Cerebellar cortex (tissue), 1 donor: Measurements from ENCODE around the gene TUBB6.

Experiments
- DNase-seq: peaks from one replicate; pipeline ENCODE4 v3.0.0-alpha.2; 2015; ENCODE audit warnings: low spot score

TUBB6 gene

GRCh38 chr18:12307701-12308385 is at the start of gene TUBB6:
Gene TUBB6 (plus strand): TSS chr18:12308241. CDS start chr18:12308293, 52 bp downstream.
- DNase-seq, result peak; percentile 33

DNA sequence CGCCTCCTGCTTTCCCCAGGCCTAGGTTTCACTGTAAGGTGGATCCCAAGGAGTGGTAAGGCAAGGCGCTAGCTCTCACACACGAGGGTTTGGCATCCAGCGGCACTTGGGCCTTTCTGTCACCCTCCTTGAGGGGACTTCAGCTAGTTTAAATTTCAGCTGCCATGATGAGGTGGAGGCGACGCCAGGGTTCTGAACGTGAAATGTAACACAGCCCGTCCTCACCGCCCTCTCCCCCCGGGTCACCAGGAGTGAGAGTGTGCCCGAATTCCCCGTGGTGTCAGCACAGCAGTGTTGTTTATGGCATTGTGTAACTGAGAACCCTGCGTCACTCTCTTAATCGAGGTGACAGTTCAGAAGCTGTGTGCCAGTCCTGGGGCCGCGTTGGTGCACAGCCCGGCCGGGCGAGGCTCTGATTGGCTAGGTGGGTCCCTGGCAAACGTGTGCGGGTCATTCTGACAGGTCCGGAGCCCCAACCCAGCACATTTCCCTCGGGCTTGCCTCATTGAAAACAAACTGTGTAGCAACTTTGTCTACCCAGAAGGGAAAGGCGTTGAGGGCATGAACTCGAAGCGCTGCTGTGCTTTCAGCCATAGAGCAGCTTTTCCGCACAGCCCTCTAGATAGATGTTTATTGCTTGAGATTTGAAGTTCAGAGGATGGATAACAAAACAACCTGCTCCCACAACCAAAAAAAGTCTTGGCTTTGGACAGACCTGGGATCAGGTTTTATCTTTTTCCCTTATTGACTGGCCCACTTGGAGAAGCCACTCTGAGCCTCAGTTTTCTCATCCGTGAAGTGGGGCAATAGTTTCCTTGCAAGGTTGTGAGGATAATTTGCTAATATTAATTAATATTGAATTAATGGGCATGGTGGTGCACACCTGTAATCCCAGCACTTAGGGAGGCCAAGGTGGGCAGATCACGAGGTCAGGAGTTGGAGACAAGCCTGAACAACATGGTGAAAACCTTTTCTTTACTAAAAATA is 49.0 kb upstream of the TUBB6 start:
- no peak for DNase-seq

- DNase-seq, result no peak
These were observed 45.3 kb upstream of the TUBB6 start for GRCh38 chr18:12262748-12263147.

- no peak for DNase-seq
These were observed 43.2 kb upstream of the TUBB6 start for GRCh38 chr18:12264864-12265263.

- peak; percentile 59 for DNase-seq
These were observed 36.4 kb upstream of the TUBB6 start for GRCh38 chr18:12271376-12272235.

GRCh38 chr18:12274793-12275192 is 33.2 kb upstream of the TUBB6 start:
- no peak for DNase-seq

DNA sequence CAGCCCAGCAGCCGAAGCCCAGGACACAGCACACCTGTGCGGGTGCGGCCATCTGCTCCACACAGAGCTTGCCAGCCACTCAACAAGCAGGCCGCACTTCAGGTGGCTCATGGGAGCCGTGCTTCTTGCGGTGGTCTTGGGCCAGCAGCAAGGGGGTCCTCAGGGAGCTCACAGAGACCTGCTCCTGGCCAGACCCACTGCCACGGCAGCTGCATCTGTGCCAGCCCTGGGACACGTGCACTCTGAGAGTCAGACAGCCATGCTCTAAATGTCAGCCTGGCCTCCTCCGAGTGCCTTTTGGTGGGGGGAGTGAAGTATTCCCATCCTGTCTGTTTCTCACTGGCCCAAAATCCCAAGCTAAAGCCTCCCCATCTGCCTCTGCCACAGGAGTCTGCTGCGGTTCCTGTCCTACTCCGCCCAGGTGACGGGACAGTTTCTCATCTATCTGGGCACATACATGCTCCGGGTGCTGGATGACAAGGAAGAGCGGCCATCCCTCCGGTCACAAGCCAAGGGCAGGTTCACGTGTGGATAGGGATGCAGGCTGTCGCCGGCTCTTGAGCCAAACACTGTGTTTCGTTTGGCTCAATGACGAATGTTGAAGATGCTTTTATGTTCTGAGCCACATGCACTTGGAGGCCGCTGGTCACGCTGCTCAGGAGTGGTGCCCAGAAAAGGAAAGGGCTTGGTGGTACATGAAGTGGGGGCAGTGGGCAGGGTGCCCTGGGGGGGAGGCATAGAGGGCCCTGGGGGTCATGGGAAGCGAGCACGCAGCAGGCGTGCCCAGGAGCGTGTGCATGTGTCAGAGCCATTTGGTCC is 31.1 kb upstream of the TUBB6 start:
- no peak for DNase-seq

GRCh38 chr18:12278215-12278671 is 29.8 kb upstream of the TUBB6 start:
- no peak for DNase-seq

- peak; percentile 50 for DNase-seq
These were observed 29.0 kb upstream of the TUBB6 start for GRCh38 chr18:12278741-12279682.

GRCh38 chr18:12279781-12280531 is 28.1 kb upstream of the TUBB6 start:
- DNase-seq, result no peak

DNA sequence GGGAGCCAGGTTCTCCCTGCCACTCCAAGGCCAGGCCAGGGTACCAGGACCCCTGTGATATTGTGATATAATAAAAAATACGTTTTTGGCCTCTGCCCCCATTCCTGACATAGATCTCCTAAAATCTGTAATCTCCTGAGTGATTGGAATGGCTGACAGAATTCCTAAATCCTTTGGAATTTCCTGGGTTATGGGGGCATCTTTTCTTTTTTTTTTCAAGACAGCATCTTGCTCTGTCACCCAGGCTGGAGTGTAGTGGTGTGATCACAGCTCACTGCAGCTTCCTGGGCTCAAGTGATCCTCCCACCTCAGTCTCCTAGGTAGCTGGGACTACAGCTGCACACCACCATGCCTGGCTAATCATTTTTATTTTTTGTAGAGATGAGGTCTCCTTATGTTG is 26.2 kb upstream of the TUBB6 start:
- DNase-seq, result no peak

DNA sequence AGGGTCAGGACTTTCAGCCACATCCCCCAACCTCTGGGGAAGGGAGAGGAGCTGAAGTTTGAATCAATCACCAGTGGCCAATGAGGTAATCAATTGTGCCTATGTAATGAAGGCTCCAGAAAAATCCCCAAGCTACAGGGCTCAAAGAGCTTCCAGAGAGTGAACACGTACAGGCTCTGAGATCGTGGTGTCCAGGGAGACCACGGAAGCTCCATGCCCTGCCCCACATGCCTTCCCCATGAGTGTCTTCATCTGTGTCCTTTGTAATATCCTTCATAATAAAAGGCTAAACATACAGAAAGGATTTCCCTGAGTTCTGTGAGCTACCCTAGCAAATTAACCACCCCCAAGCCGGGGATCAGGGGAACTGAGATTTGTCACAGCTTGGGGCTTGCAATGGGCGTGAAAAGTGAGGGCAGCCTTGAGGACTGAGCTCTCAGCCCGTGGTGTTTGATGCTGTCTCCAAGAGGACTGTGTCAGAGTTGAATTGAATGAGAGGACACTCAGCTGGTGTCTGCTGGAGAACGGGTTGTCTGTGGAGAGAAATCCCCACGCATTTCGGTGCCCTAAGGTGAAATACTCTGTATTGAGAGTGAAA is 25.5 kb upstream of the TUBB6 start:
- DNase-seq, result no peak

DNA sequence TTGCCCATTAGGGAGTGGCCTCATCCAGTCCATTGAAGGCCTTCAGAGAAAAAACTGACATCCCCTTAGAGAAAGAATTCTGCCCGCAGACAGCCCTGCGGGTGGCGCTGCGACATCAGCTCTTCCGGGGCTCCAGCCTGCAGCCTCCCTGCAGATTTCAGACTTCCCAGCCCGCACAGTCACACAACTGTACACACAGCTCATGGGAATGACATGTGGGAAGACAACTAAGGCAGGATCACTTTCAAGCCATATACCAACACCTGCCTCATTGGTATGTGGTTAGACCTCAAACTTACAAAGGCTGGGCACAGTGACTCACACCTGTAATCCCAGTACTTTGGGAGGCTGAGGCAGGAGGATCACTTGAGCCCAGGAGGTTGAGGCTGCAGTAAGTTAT is 24.8 kb upstream of the TUBB6 start:
- peak; percentile 25 for DNase-seq

- no peak for DNase-seq
These were observed 24.4 kb upstream of the TUBB6 start for GRCh38 chr18:12283666-12284065.

GRCh38 chr18:12287131-12287681 is 20.8 kb upstream of the TUBB6 start:
- no peak for DNase-seq

DNA sequence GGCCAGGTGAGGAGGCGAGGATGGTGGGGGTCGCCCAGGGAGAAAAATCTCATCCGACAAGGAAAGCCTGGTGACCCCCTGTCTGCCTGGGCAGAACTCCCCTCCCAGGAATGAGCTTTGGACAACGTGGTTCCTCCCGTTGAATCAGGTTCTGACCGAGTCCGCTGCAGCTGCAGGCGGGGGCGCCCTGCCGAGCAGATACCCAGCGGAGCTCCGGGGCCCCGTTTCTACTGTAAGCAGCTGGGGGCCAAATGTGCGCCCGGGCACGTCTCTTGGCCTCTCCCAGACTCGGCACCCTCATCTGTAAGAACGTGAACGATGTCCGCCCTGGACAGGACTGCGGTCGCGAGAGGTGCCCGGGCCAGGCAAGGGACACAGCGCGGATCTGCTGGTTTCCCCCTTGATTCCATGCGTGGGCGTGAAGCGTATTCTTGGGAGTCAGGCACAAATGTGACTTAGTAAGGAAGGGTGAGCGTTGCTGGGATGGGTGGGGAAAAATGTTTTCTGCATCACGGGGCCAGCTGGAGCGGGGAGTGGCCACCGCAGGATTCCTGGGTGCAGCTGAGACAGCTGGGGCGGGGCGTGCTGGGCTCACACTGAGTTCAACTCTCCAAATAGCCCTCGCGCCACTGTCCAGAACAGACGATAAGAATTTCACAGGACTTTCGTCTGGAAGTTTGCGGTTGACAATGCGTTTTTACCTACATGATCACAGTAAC is 20.2 kb upstream of the TUBB6 start:
- no peak for DNase-seq

- DNase-seq, result no peak
These were observed 19.7 kb upstream of the TUBB6 start for GRCh38 chr18:12288403-12288755.

GRCh38 chr18:12290086-12290485 is 18.0 kb upstream of the TUBB6 start:
- no peak for DNase-seq
